ENCODE data around the gene ATXN10.

ATXN10 gene

DNA sequence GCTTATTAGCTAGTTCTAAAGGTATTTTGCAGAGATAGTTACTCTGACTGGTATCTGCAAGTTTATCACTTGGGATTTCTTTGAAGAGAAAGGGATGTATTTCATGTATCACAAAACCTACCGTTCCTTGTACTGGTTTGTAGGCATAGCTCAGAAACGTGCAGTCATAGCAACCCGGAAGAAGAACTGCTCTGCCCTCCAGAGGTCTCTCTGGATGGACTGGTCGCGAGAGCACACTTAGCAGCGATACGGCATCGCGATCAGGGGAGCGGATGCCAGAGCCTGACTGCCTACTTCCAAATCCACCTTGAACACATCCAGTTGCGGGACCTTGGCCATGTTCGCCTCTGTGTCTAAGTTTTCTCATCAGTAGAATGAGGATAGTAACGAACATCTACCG is 162.0 kb downstream of the ATXN10 start:
- H3K4me3 ChIP-seq (ENCODE audit: insufficient read depth in 1 of 2, low read depth in 1 of 2, low read length in 2 of 2), result no peak overlapping the region
- H2BK5ac ChIP-seq (ENCODE audit: low read depth, low read length, poor library complexity, severe bottlenecking), result no peak overlapping the region
- H3K27ac ChIP-seq (ENCODE audit: low read length, poor library complexity, severe bottlenecking), result no peak overlapping the region
- H2BK12ac ChIP-seq (ENCODE audit: low read length in 2 of 2), result no peak overlapping the region
- no peak overlapping the region for H2BK15ac ChIP-seq (ENCODE audit: low read depth, poor library complexity, severe bottlenecking)
- no peak overlapping the region for H2AK5ac ChIP-seq (ENCODE audit: low read length, severe bottlenecking)
- H2BK120ac ChIP-seq (ENCODE audit: low read depth, low read length), result no peak overlapping the region
- H4K8ac ChIP-seq (ENCODE audit: low read length), result no peak overlapping the region
- no peaks in the 10 kb centered on the region for H3K9me3 ChIP-seq (ENCODE audit: control insufficient read depth, low read length)
- H3K27me3 ChIP-seq (ENCODE audit: control insufficient read depth in 1 of 2, insufficient read depth in 1 of 2, low read length in 2 of 2), result no peaks in the 10 kb centered on the region
- no peak overlapping the region for H3K23ac ChIP-seq (ENCODE audit: low read length in 2 of 2)
- H3K14ac ChIP-seq (ENCODE audit: low read length in 2 of 2), result no peak overlapping the region
- peaks cover 6% of the 10 kb centered on the region for H3K4me1 ChIP-seq (ENCODE audit: control insufficient read depth, insufficient read depth, low read depth, low read length)
- no peak overlapping the region for H3K9ac ChIP-seq (ENCODE audit: low read length)
- peaks cover 36% of the 10 kb centered on the region for H3K79me1 ChIP-seq (replicated peaks; ENCODE audit: low read length, poor library complexity, severe bottlenecking)
- H3K18ac ChIP-seq (ENCODE audit: low read depth in 1 of 2, low read length in 2 of 2), result no peak overlapping the region
- no peak overlapping the region for H2AFZ ChIP-seq (ENCODE audit: low read depth, low read length)
- WGBS, result 89% methylated on average over 13 of the region's 14 CpGs
- peaks cover 20 to 22% of the 10 kb centered on the region in 2 experiments for H3K36me3 ChIP-seq (ENCODE audit: control insufficient read depth in 1 of 2, insufficient read depth in 2 of 2, low read depth in 1 of 2, low read length in 2 of 2)
- no peak overlapping the region for H4K91ac ChIP-seq (ENCODE audit: low read length)
- H3K4ac ChIP-seq (ENCODE audit: low read depth in 1 of 2, low read length in 2 of 2), result no peak overlapping the region
- no peak for DNase-seq
- H3K4me2 ChIP-seq (ENCODE audit: low read length, poor library complexity, severe bottlenecking), result no peak overlapping the region

DNA sequence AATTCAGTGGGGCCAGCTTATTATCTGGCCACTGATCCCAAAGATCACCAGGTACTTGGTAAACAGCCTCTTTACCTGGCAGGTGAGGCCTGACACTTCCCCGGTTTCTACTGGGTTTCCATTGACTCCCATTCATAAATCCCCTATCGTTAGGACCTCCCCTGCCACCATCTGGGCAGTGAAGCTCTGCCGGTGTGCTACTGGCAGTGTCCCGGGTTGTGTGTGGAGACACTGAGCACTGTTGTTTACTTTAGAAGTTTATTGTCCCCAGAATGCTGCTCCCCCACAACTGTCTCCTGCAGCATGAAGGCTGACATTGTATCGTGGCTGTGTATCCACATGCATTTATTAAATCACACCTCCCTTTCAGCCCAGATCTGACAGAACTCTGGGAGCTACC is 162.6 kb downstream of the ATXN10 start:
- Histone ChIP-seq H2BK120ac (ENCODE audit: low read depth, low read length) (no peak overlapping the region), H3K36me3 (ENCODE audit: control insufficient read depth in 1 of 2, insufficient read depth in 2 of 2, low read depth in 1 of 2, low read length in 2 of 2) (peaks cover 23 to 24% of the 10 kb centered on the region in 2 experiments), H2BK5ac (ENCODE audit: low read depth, low read length, poor library complexity, severe bottlenecking) (no peak overlapping the region), H3K4me1 (ENCODE audit: control insufficient read depth, insufficient read depth, low read depth, low read length) (peaks cover 6% of the 10 kb centered on the region), H3K18ac (ENCODE audit: low read depth in 1 of 2, low read length in 2 of 2) (no peak overlapping the region), H3K9ac (ENCODE audit: low read length) (no peak overlapping the region), H3K27ac (ENCODE audit: low read length, poor library complexity, severe bottlenecking) (no peak overlapping the region), H2BK15ac (ENCODE audit: low read depth, poor library complexity, severe bottlenecking) (no peak overlapping the region), H3K79me1 (replicated peaks; ENCODE audit: low read length, poor library complexity, severe bottlenecking) (peaks cover 39% of the 10 kb centered on the region), H4K91ac (ENCODE audit: low read length) (no peak overlapping the region), H3K14ac (ENCODE audit: low read length in 2 of 2) (no peak overlapping the region), H3K23ac (ENCODE audit: low read length in 2 of 2) (no peak overlapping the region), H3K4me2 (ENCODE audit: low read length, poor library complexity, severe bottlenecking) (no peak overlapping the region), H3K27me3 (ENCODE audit: control insufficient read depth in 1 of 2, insufficient read depth in 1 of 2, low read length in 2 of 2) (no peaks in the 10 kb centered on the region), H3K4me3 (ENCODE audit: insufficient read depth in 1 of 2, low read depth in 1 of 2, low read length in 2 of 2) (no peak overlapping the region), H2BK12ac (ENCODE audit: low read length in 2 of 2) (no peak overlapping the region), H4K8ac (ENCODE audit: low read length) (no peak overlapping the region), H2AFZ (ENCODE audit: low read depth, low read length) (no peak overlapping the region), H3K9me3 (ENCODE audit: control insufficient read depth, low read length) (no peaks in the 10 kb centered on the region), H3K4ac (ENCODE audit: low read depth in 1 of 2, low read length in 2 of 2) (no peak overlapping the region), H2AK5ac (ENCODE audit: low read length, severe bottlenecking) (no peak overlapping the region)
- no peak for DNase-seq
- WGBS, result 76% methylated on average over 4 of the region's 5 CpGs

DNA sequence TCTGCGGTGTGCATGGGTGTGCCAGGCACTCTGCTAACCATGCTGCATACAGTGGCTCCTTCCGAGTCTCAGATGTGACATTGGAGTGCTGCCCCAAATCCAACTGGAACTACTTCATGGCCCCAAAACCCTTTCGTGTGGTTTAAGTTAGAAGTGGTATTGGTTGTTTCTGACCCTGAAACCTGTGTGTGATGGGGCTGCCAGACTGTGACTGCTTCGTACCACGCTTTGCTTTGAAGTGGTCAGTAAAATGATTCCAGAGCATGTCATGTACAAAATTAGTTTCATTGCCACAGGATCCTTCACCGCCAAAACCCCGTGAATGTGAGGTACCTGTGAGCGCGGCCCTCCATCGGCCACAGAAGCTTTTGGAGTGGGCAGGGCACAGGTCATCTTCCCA is 163.2 kb downstream of the ATXN10 start:
- Histone ChIP-seq H3K14ac (ENCODE audit: low read length in 2 of 2) (no peak overlapping the region), H2BK120ac (ENCODE audit: low read depth, low read length) (no peak overlapping the region), H2AK5ac (ENCODE audit: low read length, severe bottlenecking) (no peak overlapping the region), H3K79me1 (replicated peaks; ENCODE audit: low read length, poor library complexity, severe bottlenecking) (peaks cover 44% of the 10 kb centered on the region), H3K27ac (ENCODE audit: low read length, poor library complexity, severe bottlenecking) (no peak overlapping the region), H2BK15ac (ENCODE audit: low read depth, poor library complexity, severe bottlenecking) (no peak overlapping the region), H3K4me2 (ENCODE audit: low read length, poor library complexity, severe bottlenecking) (no peak overlapping the region), H3K18ac (ENCODE audit: low read depth in 1 of 2, low read length in 2 of 2) (no peak overlapping the region), H3K4me1 (ENCODE audit: control insufficient read depth, insufficient read depth, low read depth, low read length) (peaks cover 6% of the 10 kb centered on the region), H3K36me3 (ENCODE audit: control insufficient read depth in 1 of 2, insufficient read depth in 2 of 2, low read depth in 1 of 2, low read length in 2 of 2) (peaks cover 27 to 28% of the 10 kb centered on the region in 2 experiments), H3K4ac (ENCODE audit: low read depth in 1 of 2, low read length in 2 of 2) (no peak overlapping the region), H3K9me3 (ENCODE audit: control insufficient read depth, low read length) (no peaks in the 10 kb centered on the region), H3K4me3 (ENCODE audit: insufficient read depth in 1 of 2, low read depth in 1 of 2, low read length in 2 of 2) (no peak overlapping the region), H2BK12ac (ENCODE audit: low read length in 2 of 2) (no peak overlapping the region), H3K9ac (ENCODE audit: low read length) (no peak overlapping the region), H2AFZ (ENCODE audit: low read depth, low read length) (no peak overlapping the region), H3K23ac (ENCODE audit: low read length in 2 of 2) (no peak overlapping the region), H2BK5ac (ENCODE audit: low read depth, low read length, poor library complexity, severe bottlenecking) (no peak overlapping the region), H4K91ac (ENCODE audit: low read length) (no peak overlapping the region), H4K8ac (ENCODE audit: low read length) (no peak overlapping the region), H3K27me3 (ENCODE audit: control insufficient read depth in 1 of 2, insufficient read depth in 1 of 2, low read length in 2 of 2) (no peaks in the 10 kb centered on the region)
- 97% methylated on average over 10 of the region's 10 CpGs for WGBS
- DNase-seq, result no peak

DNA sequence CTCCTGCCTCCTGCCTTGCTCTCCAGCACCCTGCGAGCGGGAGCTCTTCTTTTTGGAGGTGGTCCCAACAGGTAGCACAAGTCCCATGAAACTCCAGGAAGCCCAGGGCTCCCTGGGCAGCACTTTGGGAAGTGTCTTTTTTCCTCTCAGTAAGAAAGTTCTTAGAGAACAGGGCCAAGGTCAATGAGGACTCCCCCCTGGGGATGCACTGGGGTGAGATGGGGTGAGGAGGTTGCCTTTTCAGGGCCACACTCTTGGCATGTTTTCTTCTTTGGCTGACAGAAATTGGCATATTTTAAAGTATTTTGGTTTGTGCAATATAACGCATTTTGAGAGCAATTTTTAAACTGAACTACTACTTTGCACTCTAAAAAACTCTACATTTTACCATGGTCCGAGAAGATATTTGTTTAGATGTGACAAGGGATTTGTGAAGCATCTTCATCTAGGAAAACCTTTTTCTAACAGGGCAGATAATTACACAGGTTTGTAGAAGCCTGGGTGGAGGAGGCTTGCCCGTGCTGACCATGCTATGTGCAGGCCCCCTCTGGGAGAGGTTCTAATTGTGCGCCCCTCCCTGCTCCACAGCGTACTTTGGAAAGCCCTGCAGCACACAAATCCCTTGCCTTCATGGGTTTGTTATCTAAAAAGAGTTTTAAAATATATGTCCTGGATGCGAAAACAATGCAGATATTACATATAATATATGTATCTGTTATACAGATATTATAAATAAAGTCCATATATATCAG is 165.0 kb downstream of the ATXN10 start:
- Histone ChIP-seq H3K9me3 (ENCODE audit: control insufficient read depth, low read length) (no peaks in the 10 kb centered on the region), H3K23ac (ENCODE audit: low read length in 2 of 2) (no peak overlapping the region), H3K4ac (ENCODE audit: low read depth in 1 of 2, low read length in 2 of 2) (no peak overlapping the region), H2BK120ac (ENCODE audit: low read depth, low read length) (no peak overlapping the region), H2BK12ac (ENCODE audit: low read length in 2 of 2) (no peak overlapping the region), H2AK5ac (ENCODE audit: low read length, severe bottlenecking) (no peak overlapping the region), H3K27ac (ENCODE audit: low read length, poor library complexity, severe bottlenecking) (no peak overlapping the region), H3K4me3 (ENCODE audit: insufficient read depth in 1 of 2, low read depth in 1 of 2, low read length in 2 of 2) (no peak overlapping the region), H2BK15ac (ENCODE audit: low read depth, poor library complexity, severe bottlenecking) (no peak overlapping the region), H4K91ac (ENCODE audit: low read length) (no peak overlapping the region), H4K8ac (ENCODE audit: low read length) (no peak overlapping the region), H3K14ac (ENCODE audit: low read length in 2 of 2) (no peak overlapping the region), H2AFZ (ENCODE audit: low read depth, low read length) (no peak overlapping the region), H3K36me3 (ENCODE audit: control insufficient read depth in 1 of 2, insufficient read depth in 2 of 2, low read depth in 1 of 2, low read length in 2 of 2) (peaks cover 32 to 35% of the 10 kb centered on the region in 2 experiments), H3K18ac (ENCODE audit: low read depth in 1 of 2, low read length in 2 of 2) (no peak overlapping the region), H3K27me3 (ENCODE audit: control insufficient read depth in 1 of 2, insufficient read depth in 1 of 2, low read length in 2 of 2) (no peaks in the 10 kb centered on the region), H3K79me1 (replicated peaks; ENCODE audit: low read length, poor library complexity, severe bottlenecking) (peaks cover 46% of the 10 kb centered on the region), H2BK5ac (ENCODE audit: low read depth, low read length, poor library complexity, severe bottlenecking) (no peak overlapping the region), H3K4me1 (ENCODE audit: control insufficient read depth, insufficient read depth, low read depth, low read length) (peaks cover 5% of the 10 kb centered on the region), H3K9ac (ENCODE audit: low read length) (no peak overlapping the region), H3K4me2 (ENCODE audit: low read length, poor library complexity, severe bottlenecking) (no peak overlapping the region)
- WGBS, result 95% methylated on average over 4 of the region's 8 CpGs
- no peak for DNase-seq
